Measurements from ENCODE around the gene GRHPR. TPM values are rescaled to one million over a fixed set of nuclear protein-coding genes. Genes with fewer than 3 reads are reported as not detected.
A peak's percentile ranks its signal among the peaks of the same experiment; 100 is the strongest.

GRHPR gene
- 80.4 TPM for polyA plus RNA-seq (2013)

GRCh38 chr9:37422289-37423104 is at the start of gene GRHPR:
TSS of gene GRHPR (plus strand) at chr9:37422696. CDS start at chr9:37422751, 55 bp downstream.
- Histone ChIP-seq H3K36me3 (ENCODE audit: control insufficient read depth in 4 of 4, insufficient read depth in 4 of 4, low read length in 3 of 4) (peaks cover 3 to 34% (median 19%) of the 10 kb centered on the region in 4 experiments), H3K4me3 (ENCODE audit: control insufficient read depth in 1 of 7, extremely low read depth in 1 of 7, insufficient read depth in 4 of 7, low read depth in 2 of 7, low read length in 6 of 7) (peak within 1 kb of the TSS; percentile 78 to 95 (median 86)), H3K9me3 (ENCODE audit: control extremely low read depth in 1 of 5, control insufficient read depth in 4 of 5, insufficient read depth in 2 of 5, low read depth in 1 of 5, low read length in 4 of 5) (no peaks in the 10 kb centered on the region), H3K4me1 (ENCODE audit: control extremely low read depth in 1 of 4, control insufficient read depth in 4 of 4, insufficient read depth in 4 of 4, low read length in 3 of 4) (peaks cover 0 to 31% (median 23%) of the 10 kb centered on the region in 4 experiments), H3K27me3 (replicated peaks in 2 of 5; ENCODE audit: control insufficient read depth in 4 of 5, insufficient read depth in 5 of 5, low read length in 4 of 5) (no peaks in the 10 kb centered on the region), H3K27ac (ENCODE audit: insufficient read depth in 1 of 2, low read depth in 1 of 2, low read length in 2 of 2, poor library complexity in 1 of 2, severe bottlenecking in 2 of 2) (peak within 1 kb of the TSS; percentile 64 to 90)
- peak; percentile 80 to 91 (median 89) for DNase-seq
- under 1% methylated on average over 54 of the region's 56 CpGs for WGBS (ENCODE audit: insufficient coverage)
- ChIA-PET CTCF (interaction anchor here (1.9 kb wide), 1 partner anchor 11 kb away, joined by 7 read pairs; no protein-coding TSS in a partner anchor), POLR2A (no interaction called here)

- ChIA-PET POLR2A (no interaction called here), CTCF (interaction anchor here (1.3 kb wide), 1 partner anchor 50 kb away, joined by 3 read pairs; no protein-coding TSS in a partner anchor)
- Histone ChIP-seq H3K36me3 (ENCODE audit: control insufficient read depth in 4 of 4, insufficient read depth in 4 of 4, low read length in 3 of 4) (no peaks in the 10 kb centered on the region), H3K4me3 (ENCODE audit: control insufficient read depth in 1 of 7, extremely low read depth in 1 of 7, insufficient read depth in 4 of 7, low read depth in 2 of 7, low read length in 6 of 7) (no peak overlapping the region), H3K9me3 (ENCODE audit: control extremely low read depth in 1 of 5, control insufficient read depth in 4 of 5, insufficient read depth in 2 of 5, low read depth in 1 of 5, low read length in 4 of 5) (no peaks in the 10 kb centered on the region), H3K4me1 (ENCODE audit: control extremely low read depth in 1 of 4, control insufficient read depth in 4 of 4, insufficient read depth in 4 of 4, low read length in 3 of 4) (peaks cover 0 to 4% (median 3%) of the 10 kb centered on the region in 4 experiments), H3K27ac (ENCODE audit: insufficient read depth in 1 of 2, low read depth in 1 of 2, low read length in 2 of 2, poor library complexity in 1 of 2, severe bottlenecking in 2 of 2) (no peak overlapping the region), H3K27me3 (replicated peaks in 2 of 5; ENCODE audit: control insufficient read depth in 4 of 5, insufficient read depth in 5 of 5, low read length in 4 of 5) (no peaks in the 10 kb centered on the region)
- DNase-seq, result no peak
- WGBS (ENCODE audit: insufficient coverage), result 100% methylated on average over 1 of the region's 3 CpGs
Measured at GRCh38 chr9:37372839-37373238, 49.7 kb upstream of the GRHPR start.

DNA sequence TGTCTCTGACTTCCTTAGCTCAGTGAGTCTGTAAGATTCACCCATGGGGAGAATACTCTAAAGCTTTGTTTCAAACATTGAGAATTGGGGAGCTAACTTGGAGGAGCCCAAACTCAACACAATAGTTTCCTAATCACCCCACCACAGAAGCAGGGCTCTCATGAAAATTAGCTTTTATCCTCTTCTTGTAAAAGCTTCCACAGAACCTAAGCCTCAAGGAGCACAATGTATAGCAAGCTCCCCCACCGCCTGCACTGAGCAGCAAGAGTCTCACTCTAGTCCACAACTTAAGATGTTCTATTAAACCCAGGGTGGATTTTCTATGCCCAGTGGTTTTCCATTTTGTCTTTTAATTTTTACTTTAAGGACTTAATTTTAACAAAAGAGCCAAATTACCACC is 48.9 kb upstream of the GRHPR start:
- no peaks in the 10 kb centered on the region for H3K9me3 ChIP-seq (ENCODE audit: control extremely low read depth in 1 of 5, control insufficient read depth in 4 of 5, insufficient read depth in 2 of 5, low read depth in 1 of 5, low read length in 4 of 5)
- no peaks in the 10 kb centered on the region for H3K36me3 ChIP-seq (ENCODE audit: control insufficient read depth in 4 of 4, insufficient read depth in 4 of 4, low read length in 3 of 4)
- H3K27me3 ChIP-seq (replicated peaks in 2 of 5; ENCODE audit: control insufficient read depth in 4 of 5, insufficient read depth in 5 of 5, low read length in 4 of 5), result no peaks in the 10 kb centered on the region
- WGBS (ENCODE audit: insufficient coverage), result no CpG with 5 or more reads among the region's 1 CpG
- H3K4me3 ChIP-seq (ENCODE audit: control insufficient read depth in 1 of 7, extremely low read depth in 1 of 7, insufficient read depth in 4 of 7, low read depth in 2 of 7, low read length in 6 of 7), result no peak overlapping the region
- H3K27ac ChIP-seq (ENCODE audit: insufficient read depth in 1 of 2, low read depth in 1 of 2, low read length in 2 of 2, poor library complexity in 1 of 2, severe bottlenecking in 2 of 2), result no peak overlapping the region
- H3K4me1 ChIP-seq (ENCODE audit: control extremely low read depth in 1 of 4, control insufficient read depth in 4 of 4, insufficient read depth in 4 of 4, low read length in 3 of 4), result peaks cover 0 to 4% (median 3%) of the 10 kb centered on the region in 4 experiments
- POLR2A ChIA-PET, result no interaction called here
- DNase-seq, result no peak
- CTCF ChIA-PET, result interaction anchor here (1.2 kb wide), 1 partner anchor 13 kb away, joined by 3 read pairs; no protein-coding TSS in a partner anchor

DNA sequence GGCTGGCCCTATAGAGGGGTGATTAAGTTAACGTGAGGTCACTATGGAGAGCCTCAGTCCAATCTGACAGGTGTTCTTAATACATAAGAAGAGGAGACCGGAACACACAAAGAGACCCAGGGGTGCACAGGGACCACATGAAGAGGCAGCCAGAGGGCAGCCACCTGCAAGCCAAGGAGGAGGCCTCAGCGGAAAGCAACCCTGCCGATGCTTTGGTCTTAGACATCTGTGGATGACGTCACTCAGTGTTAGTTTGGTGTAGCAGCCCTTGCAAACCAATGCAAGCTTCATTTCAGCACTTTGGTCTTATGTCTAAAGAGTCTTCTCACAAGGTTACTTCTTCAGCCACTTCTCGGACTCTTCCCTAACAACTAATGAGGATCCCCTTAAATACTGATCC is 47.6 kb upstream of the GRHPR start:
- ChIA-PET CTCF (no interaction called here), POLR2A (no interaction called here)
- Histone ChIP-seq H3K27me3 (replicated peaks in 2 of 5; ENCODE audit: control insufficient read depth in 4 of 5, insufficient read depth in 5 of 5, low read length in 4 of 5) (no peaks in the 10 kb centered on the region), H3K36me3 (ENCODE audit: control insufficient read depth in 4 of 4, insufficient read depth in 4 of 4, low read length in 3 of 4) (no peaks in the 10 kb centered on the region), H3K4me1 (ENCODE audit: control extremely low read depth in 1 of 4, control insufficient read depth in 4 of 4, insufficient read depth in 4 of 4, low read length in 3 of 4) (peaks cover 0 to 4% (median 3%) of the 10 kb centered on the region in 4 experiments), H3K9me3 (ENCODE audit: control extremely low read depth in 1 of 5, control insufficient read depth in 4 of 5, insufficient read depth in 2 of 5, low read depth in 1 of 5, low read length in 4 of 5) (no peaks in the 10 kb centered on the region), H3K4me3 (ENCODE audit: control insufficient read depth in 1 of 7, extremely low read depth in 1 of 7, insufficient read depth in 4 of 7, low read depth in 2 of 7, low read length in 6 of 7) (no peak overlapping the region), H3K27ac (ENCODE audit: insufficient read depth in 1 of 2, low read depth in 1 of 2, low read length in 2 of 2, poor library complexity in 1 of 2, severe bottlenecking in 2 of 2) (no peak overlapping the region)
- 100% methylated on average over 3 of the region's 6 CpGs for WGBS (ENCODE audit: insufficient coverage)
- DNase-seq, result peak; percentile 4 to 43 (median 25)

- no peak for DNase-seq
- Histone ChIP-seq H3K27me3 (replicated peaks in 2 of 5; ENCODE audit: control insufficient read depth in 4 of 5, insufficient read depth in 5 of 5, low read length in 4 of 5) (peaks cover 0 to 2% (median 0%) of the 10 kb centered on the region in 5 experiments), H3K36me3 (ENCODE audit: control insufficient read depth in 4 of 4, insufficient read depth in 4 of 4, low read length in 3 of 4) (no peaks in the 10 kb centered on the region), H3K4me1 (ENCODE audit: control extremely low read depth in 1 of 4, control insufficient read depth in 4 of 4, insufficient read depth in 4 of 4, low read length in 3 of 4) (no peaks in the 10 kb centered on the region), H3K4me3 (ENCODE audit: control insufficient read depth in 1 of 7, extremely low read depth in 1 of 7, insufficient read depth in 4 of 7, low read depth in 2 of 7, low read length in 6 of 7) (no peak overlapping the region), H3K9me3 (ENCODE audit: control extremely low read depth in 1 of 5, control insufficient read depth in 4 of 5, insufficient read depth in 2 of 5, low read depth in 1 of 5, low read length in 4 of 5) (no peaks in the 10 kb centered on the region), H3K27ac (ENCODE audit: insufficient read depth in 1 of 2, low read depth in 1 of 2, low read length in 2 of 2, poor library complexity in 1 of 2, severe bottlenecking in 2 of 2) (no peak overlapping the region)
- ChIA-PET POLR2A (no interaction called here), CTCF (interaction anchor here (1.1 to 1.3 kb wide), 2 partner anchors 9 to 10 kb away, joined by 3 to 4 read pairs; no protein-coding TSS in a partner anchor)
- 93% methylated on average over 9 of the region's 13 CpGs for WGBS (ENCODE audit: insufficient coverage)
Measured at GRCh38 chr9:37377688-37378612, 44.5 kb upstream of the GRHPR start.

DNA sequence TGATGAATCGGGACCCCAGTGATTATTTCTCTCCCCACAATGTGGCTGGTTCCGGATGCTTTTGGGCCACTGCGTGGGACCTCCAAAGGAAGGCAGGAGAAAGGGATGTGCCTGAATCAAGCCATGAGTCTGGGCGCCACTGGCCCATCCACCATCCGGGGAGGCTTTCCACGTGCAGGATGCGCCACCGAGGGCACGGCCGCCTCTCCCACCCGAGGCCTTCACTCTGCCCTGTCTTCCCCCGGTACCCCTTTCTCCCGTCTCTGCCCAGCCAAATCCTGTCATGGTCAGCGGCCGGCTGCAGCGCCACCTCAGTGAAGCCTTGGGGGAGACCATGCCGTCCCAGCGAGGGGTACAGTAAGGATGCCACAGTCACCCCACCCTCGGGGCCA is 43.9 kb upstream of the GRHPR start:
- H3K4me3 ChIP-seq (ENCODE audit: control insufficient read depth in 1 of 7, extremely low read depth in 1 of 7, insufficient read depth in 4 of 7, low read depth in 2 of 7, low read length in 6 of 7), result no peak overlapping the region
- H3K27me3 ChIP-seq (replicated peaks in 2 of 5; ENCODE audit: control insufficient read depth in 4 of 5, insufficient read depth in 5 of 5, low read length in 4 of 5), result peaks cover 0 to 2% (median 0%) of the 10 kb centered on the region in 5 experiments
- no peaks in the 10 kb centered on the region for H3K4me1 ChIP-seq (ENCODE audit: control extremely low read depth in 1 of 4, control insufficient read depth in 4 of 4, insufficient read depth in 4 of 4, low read length in 3 of 4)
- CTCF ChIA-PET, result no interaction called here
- H3K36me3 ChIP-seq (ENCODE audit: control insufficient read depth in 4 of 4, insufficient read depth in 4 of 4, low read length in 3 of 4), result no peaks in the 10 kb centered on the region
- H3K9me3 ChIP-seq (ENCODE audit: control extremely low read depth in 1 of 5, control insufficient read depth in 4 of 5, insufficient read depth in 2 of 5, low read depth in 1 of 5, low read length in 4 of 5), result no peaks in the 10 kb centered on the region
- POLR2A ChIA-PET, result no interaction called here
- no peak for DNase-seq
- no peak overlapping the region for H3K27ac ChIP-seq (ENCODE audit: insufficient read depth in 1 of 2, low read depth in 1 of 2, low read length in 2 of 2, poor library complexity in 1 of 2, severe bottlenecking in 2 of 2)
- 98% methylated on average over 16 of the region's 19 CpGs for WGBS (ENCODE audit: insufficient coverage)
